Mesothelial cell of epicardium (in vitro differentiated cells): ENCODE results near the gene SERGEF. TPM values are rescaled to one million over a fixed set of nuclear protein-coding genes. Genes with fewer than 3 reads are reported as not detected.

ENCODE experiments used
- DNase-seq, 2 experiments: peaks; one replicate each; pipeline ENCODE4 v3.0.0; 2021; ENCODE audit warnings: low spot score in 2 of 2; ENCODE audit not compliant: unreplicated experiment in 2 of 2
- H3K27ac Mint-ChIP-seq: 2 replicates; pipeline ENCODE4 v1.8.0; 2021; ENCODE audit warnings: mixed read lengths
- H3K27me3 Mint-ChIP-seq: 2 replicates; pipeline ENCODE4 v1.8.0; 2021; ENCODE audit warnings: low read depth, mixed read lengths
- H3K36me3 Mint-ChIP-seq: 2 replicates; pipeline ENCODE4 v1.8.0; 2021; ENCODE audit warnings: mixed read lengths
- H3K4me1 Mint-ChIP-seq: 2 replicates; pipeline ENCODE4 v1.8.0; 2021; ENCODE audit warnings: mixed read lengths
- H3K4me3 Mint-ChIP-seq: 2 replicates; pipeline ENCODE4 v1.8.0; 2021; ENCODE audit warnings: mild to moderate bottlenecking, moderate library complexity, mixed read lengths
- H3K9me3 Mint-ChIP-seq: 2 replicates; pipeline ENCODE4 v1.8.0; 2021; ENCODE audit warnings: mixed read lengths
- total RNA-seq: library from RNA; stranded (reverse); gene quantifications from 3 replicates; pipeline ENCODE4 v1.2.1, GENCODE V29; 2021
- TF ChIP-seq, protein P1 (sequence below): fragments of 200-600 bp; sonication (generic); IDR thresholded peaks from one replicate; pipeline ENCODE4 v1.5.0; 2021; ENCODE audit warnings: antibody characterized with exemption; ENCODE audit not compliant: unreplicated experiment

The SERGEF gene
- total RNA-seq, 1 donor from 2014 or later: 19.8 TPM

DNA sequence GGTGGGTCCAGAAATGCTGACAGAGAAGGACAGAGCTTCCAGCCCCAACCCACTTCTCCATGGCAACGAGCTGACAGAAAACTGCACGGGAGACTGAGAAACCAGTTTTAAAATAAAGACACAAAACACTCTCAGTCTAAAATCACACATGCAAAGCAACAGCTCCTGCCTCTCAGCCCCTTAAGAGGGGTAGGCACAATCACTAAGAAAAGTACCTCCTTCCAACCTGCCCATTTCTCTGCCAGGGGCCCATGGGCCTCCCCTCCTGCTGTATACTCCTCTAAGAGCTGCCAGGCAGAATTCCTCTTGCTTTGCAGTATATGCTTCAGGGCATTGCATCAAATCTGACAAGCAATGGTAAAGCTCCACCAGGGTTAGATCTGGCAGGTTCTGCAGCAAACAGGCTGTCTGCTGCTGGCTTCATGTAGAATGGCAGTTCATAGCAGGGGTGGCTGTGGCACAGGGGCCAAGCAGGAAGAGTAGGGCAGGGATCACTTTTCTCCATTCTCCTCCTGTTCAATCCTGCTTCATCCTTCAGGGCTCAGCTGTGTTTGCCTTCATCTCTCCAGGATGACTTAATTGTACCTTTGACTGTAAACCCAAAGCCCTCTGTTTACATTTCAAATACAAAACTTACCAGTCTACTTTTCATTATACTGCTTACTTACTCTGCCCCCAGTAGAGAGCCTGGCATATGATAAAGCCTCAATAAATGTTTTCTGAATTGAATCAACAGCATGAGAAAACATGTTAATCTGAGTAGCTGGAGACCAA is 200.6 kb downstream of the SERGEF start:
- H3K36me3 Mint-ChIP-seq: no peaks in the 10 kb centered on the region
- peaks cover 4% of the 10 kb centered on the region for H3K9me3 Mint-ChIP-seq
- H3K27me3 Mint-ChIP-seq: no peaks in the 10 kb centered on the region
- TF ChIP-seq, protein P1, sequence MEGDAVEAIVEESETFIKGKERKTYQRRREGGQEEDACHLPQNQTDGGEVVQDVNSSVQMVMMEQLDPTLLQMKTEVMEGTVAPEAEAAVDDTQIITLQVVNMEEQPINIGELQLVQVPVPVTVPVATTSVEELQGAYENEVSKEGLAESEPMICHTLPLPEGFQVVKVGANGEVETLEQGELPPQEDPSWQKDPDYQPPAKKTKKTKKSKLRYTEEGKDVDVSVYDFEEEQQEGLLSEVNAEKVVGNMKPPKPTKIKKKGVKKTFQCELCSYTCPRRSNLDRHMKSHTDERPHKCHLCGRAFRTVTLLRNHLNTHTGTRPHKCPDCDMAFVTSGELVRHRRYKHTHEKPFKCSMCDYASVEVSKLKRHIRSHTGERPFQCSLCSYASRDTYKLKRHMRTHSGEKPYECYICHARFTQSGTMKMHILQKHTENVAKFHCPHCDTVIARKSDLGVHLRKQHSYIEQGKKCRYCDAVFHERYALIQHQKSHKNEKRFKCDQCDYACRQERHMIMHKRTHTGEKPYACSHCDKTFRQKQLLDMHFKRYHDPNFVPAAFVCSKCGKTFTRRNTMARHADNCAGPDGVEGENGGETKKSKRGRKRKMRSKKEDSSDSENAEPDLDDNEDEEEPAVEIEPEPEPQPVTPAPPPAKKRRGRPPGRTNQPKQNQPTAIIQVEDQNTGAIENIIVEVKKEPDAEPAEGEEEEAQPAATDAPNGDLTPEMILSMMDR: no peak
- no peak overlapping the region for H3K4me3 Mint-ChIP-seq
- H3K4me1 Mint-ChIP-seq: peaks cover 56% of the 10 kb centered on the region
- DNase-seq: no peak
- H3K27ac Mint-ChIP-seq: peak overlapping the region; percentile 92

DNA sequence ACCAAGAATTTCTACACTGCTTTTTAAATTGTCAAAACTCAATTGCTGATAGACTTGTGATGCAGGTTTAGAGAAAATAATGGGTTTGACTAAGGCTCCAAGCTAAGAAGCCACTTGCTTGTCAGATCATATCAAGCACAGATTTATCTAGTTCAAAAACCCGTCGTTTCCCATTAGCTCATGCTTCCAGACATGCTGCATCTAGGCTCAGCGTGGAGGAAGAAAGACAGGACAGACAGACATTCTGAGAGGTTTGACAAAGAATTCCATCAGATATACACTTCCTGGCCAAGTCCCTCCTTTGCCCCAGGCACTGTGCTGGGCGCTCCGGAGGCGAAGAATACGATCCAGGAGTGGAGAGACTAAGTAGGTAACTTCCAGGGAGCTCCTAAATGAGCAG is 201.5 kb downstream of the SERGEF start:
- peaks cover 51% of the 10 kb centered on the region for H3K4me1 Mint-ChIP-seq
- no peaks in the 10 kb centered on the region for H3K36me3 Mint-ChIP-seq
- no peak overlapping the region for H3K4me3 Mint-ChIP-seq

DNA sequence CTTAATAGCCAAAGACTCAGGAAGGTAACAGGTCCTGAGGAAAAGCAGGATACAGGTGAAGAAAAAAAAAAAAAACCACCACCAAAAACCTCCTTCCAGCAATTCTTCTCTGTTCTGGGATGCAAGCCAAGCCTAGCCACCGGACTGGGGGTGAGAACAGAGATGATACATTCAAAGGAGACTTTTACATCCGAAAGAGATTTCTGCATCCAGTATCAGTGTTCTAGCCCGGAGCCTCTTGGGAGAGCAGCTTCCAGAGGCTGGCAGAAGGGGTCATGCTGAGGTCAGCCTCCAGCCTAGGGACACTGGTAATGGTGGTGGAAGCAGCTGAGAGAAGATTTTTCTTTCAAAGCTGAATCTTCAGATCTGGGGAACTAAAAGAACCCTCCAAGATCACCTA is 202.1 kb downstream of the SERGEF start:
- Mint-ChIP-seq H3K36me3 (no peaks in the 10 kb centered on the region), H3K4me3 (no peak overlapping the region), H3K27me3 (no peaks in the 10 kb centered on the region), H3K27ac (no peak overlapping the region), H3K9me3 (peaks cover 4% of the 10 kb centered on the region), H3K4me1 (peaks cover 46% of the 10 kb centered on the region)
- TF ChIP-seq, protein P1: no peak
- no peak for DNase-seq

More for the DNA sequence above, 201.5 kb downstream of the SERGEF start:
- H3K27me3 Mint-ChIP-seq: no peaks in the 10 kb centered on the region
- TF ChIP-seq, protein P1: no peak
- DNase-seq: no peak
- peak overlapping the region; percentile 75 for H3K27ac Mint-ChIP-seq
- H3K9me3 Mint-ChIP-seq: peaks cover 4% of the 10 kb centered on the region

DNA sequence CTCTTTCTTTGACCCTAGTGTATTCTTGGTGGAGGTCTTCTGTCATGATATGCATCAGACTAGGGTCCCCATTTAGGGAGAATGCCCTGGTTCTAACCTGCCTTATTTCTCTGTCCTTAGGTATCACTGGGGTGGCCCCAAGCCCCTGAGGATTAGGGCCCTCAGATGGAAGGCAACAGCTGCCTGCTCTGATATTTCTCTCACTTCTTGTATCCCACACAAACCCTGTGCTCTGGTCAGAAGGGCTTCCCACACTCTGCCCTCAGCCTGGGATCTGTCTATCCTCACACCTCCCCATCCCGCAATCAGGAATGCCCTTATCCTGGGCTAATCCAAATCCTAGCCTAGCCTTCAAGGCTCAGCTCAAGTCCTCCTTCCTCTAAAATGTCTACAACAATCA is 202.8 kb downstream of the SERGEF start:
- no peak overlapping the region for H3K27ac Mint-ChIP-seq
- TF ChIP-seq, protein P1: no peak

DNA sequence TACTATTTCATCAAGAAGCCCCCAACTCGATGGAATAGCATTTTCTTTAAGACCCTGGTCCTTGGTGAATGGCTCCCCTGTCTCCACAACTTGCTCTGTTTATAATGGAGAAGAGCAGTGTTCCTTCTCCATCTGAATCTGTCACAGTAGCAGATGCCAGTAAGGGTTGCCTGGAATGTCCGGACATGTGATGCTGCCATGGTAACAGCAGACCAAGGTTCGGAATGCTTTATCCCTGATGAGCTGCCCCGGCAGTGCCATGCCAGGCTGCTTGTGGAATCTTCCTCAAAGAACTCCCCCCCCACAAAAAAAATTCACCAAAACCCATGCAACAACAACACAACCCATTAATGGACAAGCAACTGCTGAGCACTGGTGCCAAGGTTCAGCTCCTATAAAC is 205.8 kb downstream of the SERGEF start:
- peaks cover 4% of the 10 kb centered on the region for H3K9me3 Mint-ChIP-seq
- DNase-seq: no peak
- no peak overlapping the region for H3K4me3 Mint-ChIP-seq
- TF ChIP-seq, protein P1: no peak
- no peaks in the 10 kb centered on the region for H3K36me3 Mint-ChIP-seq
- no peak overlapping the region for H3K27ac Mint-ChIP-seq
- H3K27me3 Mint-ChIP-seq: no peaks in the 10 kb centered on the region
- H3K4me1 Mint-ChIP-seq: peaks cover 21% of the 10 kb centered on the region

More for the DNA sequence above, 202.8 kb downstream of the SERGEF start:
- Mint-ChIP-seq H3K9me3 (peaks cover 4% of the 10 kb centered on the region), H3K4me3 (no peak overlapping the region), H3K4me1 (peaks cover 46% of the 10 kb centered on the region), H3K27me3 (no peaks in the 10 kb centered on the region), H3K36me3 (no peaks in the 10 kb centered on the region)
- DNase-seq: no peak
